Activated CD4-positive, alpha-beta T cell treated with anti-CD3 and anti-CD28 coated beads, Interleukin-2, amount 50 U/mL, for 1 hour (primary cell): Measurements from ENCODE around the gene SHB.

Experiments used
- DNase-seq: peaks from one replicate; pipeline ENCODE4 v3.0.0-alpha.2; 2020

SHB gene, protein sequence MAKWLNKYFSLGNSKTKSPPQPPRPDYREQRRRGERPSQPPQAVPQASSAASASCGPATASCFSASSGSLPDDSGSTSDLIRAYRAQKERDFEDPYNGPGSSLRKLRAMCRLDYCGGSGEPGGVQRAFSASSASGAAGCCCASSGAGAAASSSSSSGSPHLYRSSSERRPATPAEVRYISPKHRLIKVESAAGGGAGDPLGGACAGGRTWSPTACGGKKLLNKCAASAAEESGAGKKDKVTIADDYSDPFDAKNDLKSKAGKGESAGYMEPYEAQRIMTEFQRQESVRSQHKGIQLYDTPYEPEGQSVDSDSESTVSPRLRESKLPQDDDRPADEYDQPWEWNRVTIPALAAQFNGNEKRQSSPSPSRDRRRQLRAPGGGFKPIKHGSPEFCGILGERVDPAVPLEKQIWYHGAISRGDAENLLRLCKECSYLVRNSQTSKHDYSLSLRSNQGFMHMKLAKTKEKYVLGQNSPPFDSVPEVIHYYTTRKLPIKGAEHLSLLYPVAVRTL

GRCh38 chr9:38068701-38069628 lies at the start of gene SHB:
Gene SHB, minus strand, starts transcription at chr9:38069227. Its CDS starts 582 bp downstream, at chr9:38068645.
- DNase-seq = peak; percentile 80

GRCh38 chr9:38117651-38118050 lies 48.6 kb upstream of the SHB start:
- DNase-seq = no peak

DNA sequence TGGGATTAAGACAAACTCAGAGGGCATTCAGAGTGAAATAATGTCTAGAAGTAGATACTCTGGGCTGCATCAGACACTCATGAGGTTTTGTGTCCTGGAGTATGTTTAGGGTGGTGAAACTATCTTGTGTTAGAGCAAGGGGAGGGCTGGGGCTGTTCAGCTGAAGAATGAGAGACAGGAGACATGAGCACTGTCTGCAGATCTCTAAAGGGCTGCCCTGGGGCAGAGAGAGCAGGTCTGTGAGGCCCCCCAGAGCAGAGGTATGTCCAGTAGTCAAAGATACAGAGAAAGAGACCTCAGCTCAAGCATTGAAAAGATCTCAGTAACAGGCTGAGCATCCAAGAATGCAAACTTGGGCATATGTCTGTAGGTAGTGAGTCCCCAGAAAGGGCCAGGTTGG lies 45.9 kb upstream of the SHB start:
- DNase-seq = no peak

DNA sequence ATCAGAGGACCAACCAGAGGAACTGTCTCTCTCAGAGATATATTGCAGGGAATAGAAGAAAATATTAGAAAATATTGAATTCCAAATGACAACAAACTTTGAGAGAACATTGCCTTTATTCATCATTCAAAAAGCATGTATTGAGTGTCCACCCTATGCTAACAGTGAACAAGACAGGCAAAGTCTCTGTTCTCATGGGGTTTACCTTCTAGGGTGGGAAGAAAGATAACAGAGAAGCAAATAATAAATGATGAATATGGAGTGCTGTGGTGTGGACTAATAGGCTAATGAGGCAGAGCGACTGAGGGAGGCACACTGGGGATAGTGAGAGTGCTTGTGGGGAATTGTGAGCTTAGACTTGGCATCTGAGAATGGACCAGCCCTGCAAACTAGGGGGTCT lies 43.4 kb upstream of the SHB start:
- DNase-seq = no peak

GRCh38 chr9:38112049-38112448 lies 43.0 kb upstream of the SHB start:
- DNase-seq = no peak

DNA sequence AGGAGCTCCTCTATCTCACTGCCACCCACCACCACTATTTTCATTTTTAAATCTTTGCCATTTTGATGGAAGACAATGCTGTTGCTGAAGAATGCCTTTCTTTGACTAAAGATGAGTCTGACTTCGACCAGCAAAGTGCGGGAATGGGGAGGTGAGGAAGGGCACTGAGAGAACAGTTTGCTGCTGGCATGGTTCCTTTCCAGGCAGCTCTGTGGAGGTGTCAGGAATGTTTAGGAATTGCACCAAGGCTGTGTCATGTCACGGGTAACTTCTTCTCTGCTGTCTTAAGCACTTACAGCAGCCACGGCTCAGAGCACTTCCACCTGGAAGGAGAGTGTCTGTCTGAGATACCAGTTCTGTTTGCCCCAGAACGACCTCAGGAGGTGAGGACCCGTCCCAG lies 41.4 kb upstream of the SHB start:
- DNase-seq = no peak

DNA sequence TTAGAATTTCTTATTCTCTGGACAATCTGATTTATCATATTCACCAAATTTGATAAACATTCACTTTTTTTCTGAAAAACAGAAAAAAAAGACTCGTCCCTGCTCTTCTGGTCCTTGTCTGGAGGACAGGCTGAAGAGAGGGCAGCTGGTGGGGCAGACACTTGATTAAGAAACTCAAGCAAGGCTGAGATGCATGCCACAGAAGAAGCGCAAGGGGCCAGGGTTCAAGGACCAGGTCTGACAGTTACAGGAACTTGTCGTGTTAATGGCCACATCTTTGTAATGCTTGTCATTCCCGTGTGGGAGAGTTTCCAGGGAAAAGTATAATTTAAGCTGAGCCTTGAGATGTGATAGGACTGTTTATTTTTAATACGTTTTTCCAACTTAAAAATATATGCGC lies 40.6 kb upstream of the SHB start:
- no peak for DNase-seq

- no peak for DNase-seq
These were observed 39.3 kb upstream of the SHB start for GRCh38 chr9:38108326-38108725.

DNA sequence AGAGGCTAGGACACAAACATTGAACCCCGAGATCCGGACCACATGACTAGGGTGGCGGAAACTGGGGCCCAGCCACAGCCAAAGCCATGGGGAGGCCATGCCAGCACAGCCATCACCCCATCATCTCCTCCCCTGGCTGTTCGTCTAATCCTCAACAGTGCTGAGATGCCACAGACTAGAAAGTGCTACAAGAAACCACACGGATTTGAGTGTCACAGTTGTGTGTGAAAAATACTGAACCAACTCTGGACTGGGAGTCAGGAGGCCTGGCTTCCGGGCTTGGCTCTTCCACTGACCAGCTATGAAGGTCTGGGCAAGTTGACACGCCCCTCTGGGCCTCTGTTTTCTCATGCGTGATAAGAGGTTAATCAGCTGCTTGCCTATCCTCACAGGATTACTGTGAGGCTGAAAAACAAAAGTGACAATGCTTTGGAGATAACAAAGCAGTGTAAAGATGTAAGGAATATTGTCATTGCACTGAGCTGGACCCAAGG lies 38.8 kb upstream of the SHB start:
- no peak for DNase-seq

DNA sequence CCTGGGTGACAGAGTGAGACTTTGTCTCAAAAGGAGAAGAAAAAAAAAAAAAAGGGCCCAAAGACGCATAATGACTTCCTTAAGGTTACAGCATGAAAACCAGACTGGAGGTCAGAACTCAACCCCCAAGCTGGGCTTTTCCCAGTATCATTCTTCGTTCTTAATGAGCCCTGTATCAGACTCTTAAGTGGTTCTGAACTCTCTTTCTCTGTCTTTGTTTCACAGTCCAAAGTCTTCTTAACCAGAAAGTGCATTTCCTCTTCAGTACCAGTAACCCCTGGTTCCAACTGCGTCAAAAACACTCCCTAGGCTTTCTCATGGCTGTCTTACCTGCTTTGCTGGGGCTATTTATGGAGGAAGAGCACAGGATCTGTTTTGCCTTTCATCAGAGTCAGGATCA lies 38.4 kb upstream of the SHB start:
- DNase-seq = no peak

- no peak for DNase-seq
These were observed 37.5 kb upstream of the SHB start for GRCh38 chr9:38106488-38106887.

DNA sequence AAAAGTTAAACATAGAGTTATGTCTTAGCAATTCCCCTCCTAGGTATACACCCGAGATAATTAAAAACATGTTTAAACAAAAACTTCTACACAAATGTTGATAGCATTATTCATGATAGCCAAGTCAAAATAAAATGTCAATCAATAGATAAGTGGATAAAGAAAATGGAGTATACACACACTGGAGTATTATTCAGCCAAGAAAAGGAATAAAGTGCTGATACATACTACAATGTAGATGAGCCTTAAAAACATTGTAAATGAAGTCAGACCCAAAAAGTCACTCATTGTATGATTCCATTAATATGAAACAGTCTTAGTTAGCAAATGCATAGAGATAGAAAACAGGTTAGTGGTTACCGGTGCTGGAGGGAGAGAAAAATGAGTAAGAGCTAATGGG lies 34.3 kb upstream of the SHB start:
- no peak for DNase-seq

- no peak for DNase-seq
These were observed 32.4 kb upstream of the SHB start for GRCh38 chr9:38101423-38101822.

- DNase-seq = no peak
These were observed 27.3 kb upstream of the SHB start for GRCh38 chr9:38096238-38096805.

DNA sequence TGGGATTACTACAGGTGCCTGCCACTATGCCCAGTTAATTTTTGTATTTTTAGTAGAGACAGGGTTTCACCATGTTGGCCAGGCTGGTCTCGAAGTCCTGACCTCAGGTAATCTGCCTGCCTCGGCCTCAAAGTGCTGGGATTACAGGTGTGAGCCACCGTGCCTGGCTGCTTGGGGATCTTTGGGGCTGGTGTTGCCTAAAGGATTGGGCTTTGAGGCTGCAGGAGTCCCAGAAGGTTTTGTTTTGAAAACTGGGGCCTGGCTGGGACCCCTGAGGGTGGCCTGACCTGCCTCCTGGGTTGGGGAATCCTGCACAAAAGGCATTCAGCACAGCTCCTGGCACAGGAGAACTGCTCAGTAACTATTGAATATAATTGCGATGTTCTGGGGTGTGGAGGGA lies 25.1 kb upstream of the SHB start:
- DNase-seq = no peak

- DNase-seq = no peak
These were observed 23.6 kb upstream of the SHB start for GRCh38 chr9:38092656-38093055.

- DNase-seq = no peak
These were observed 23.1 kb upstream of the SHB start for GRCh38 chr9:38092200-38092524.

DNA sequence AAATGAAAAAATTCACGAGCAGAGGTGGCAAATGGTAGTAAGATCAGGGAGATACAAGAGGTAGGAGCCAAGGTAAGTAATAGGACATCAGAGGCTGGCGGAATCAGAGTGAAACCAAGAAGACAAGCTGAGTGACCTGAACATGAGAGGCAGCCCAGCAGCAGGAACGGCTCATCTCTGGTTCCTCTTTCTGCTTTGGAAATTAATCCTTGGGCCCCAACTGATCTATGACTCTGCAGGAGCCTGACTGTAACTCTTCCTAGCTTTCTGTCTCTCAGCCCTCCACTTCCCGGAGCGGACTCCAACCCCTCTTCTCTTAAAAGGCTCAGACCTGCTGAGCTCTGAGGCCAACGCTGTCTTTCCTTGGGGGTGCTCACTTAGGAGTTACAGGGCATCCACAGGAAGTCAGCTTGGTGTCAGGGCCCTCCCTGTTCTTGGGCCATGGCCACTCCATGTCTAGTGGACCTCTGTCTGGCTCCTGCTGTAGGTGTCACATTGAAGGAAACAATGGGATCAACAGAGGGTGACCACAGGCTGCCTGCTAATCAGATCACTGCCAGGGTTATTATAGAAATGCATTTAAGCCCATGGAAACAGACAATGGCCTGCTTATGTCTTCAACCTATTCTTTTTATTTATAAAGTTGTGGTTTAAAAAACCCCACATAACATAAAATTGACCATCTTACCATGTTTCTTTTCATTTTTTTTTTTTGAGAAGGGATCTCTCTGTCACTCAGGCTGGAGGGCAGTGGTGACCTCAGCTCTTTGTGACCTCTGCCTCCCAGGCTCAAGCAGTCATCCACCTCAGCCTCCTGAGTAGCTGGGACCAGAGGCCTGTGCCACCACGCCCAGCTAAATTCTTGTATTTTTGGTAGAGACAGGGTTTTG lies 22.5 kb upstream of the SHB start:
- DNase-seq = no peak

DNA sequence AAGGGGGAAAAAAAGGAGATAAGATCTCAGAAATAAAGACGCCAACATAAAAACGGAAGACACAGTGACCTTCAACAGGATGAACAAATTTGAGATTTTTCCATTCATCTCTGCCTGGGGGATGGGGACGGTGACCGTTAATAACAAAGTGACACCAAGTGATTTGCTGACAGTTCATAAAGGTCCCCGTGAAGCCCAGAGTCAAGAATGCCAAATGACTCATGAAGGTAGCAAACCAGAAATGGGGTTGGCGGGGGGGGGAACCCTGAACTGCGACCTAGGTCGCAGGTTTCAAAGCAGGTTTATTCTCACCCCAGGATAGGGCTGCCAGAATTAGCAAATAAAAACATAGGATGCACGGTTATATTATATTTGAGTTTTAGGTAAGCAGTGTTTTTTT lies 21.1 kb upstream of the SHB start:
- DNase-seq = no peak

- DNase-seq = no peak
These were observed 20.5 kb upstream of the SHB start for GRCh38 chr9:38089387-38090165.
